ENCODE measurements around the gene SATB1. TPM values are rescaled to one million over a fixed set of nuclear protein-coding genes. Genes with fewer than 3 reads are reported as not detected.
"Not testable (repeated sequence)": the region's sequence is repeated elsewhere in the genome, so short reads cannot be mapped to it uniquely, and the experiment has no call there.

The SATB1 gene
- total RNA-seq, 1 experiment from 2014 or later = not detected

- no peak for DNase-seq (ENCODE audit: low read depth)
- in situ Hi-C loops (cut with HindIII; ENCODE audit: low pct_unique_long_range_greater_than_20kb, low sequenced_read_pairs) = no loop called here
Measured at GRCh38 chr3:18334837-18335601, 90.1 kb downstream of the SATB1 start.

GRCh38 chr3:18330772-18331441 lies 94.2 kb downstream of the SATB1 start:
- in situ Hi-C loops (cut with HindIII; ENCODE audit: low pct_unique_long_range_greater_than_20kb, low sequenced_read_pairs) = not testable (repeated sequence)
- peak; percentile 2 for DNase-seq (ENCODE audit: low read depth)

DNA sequence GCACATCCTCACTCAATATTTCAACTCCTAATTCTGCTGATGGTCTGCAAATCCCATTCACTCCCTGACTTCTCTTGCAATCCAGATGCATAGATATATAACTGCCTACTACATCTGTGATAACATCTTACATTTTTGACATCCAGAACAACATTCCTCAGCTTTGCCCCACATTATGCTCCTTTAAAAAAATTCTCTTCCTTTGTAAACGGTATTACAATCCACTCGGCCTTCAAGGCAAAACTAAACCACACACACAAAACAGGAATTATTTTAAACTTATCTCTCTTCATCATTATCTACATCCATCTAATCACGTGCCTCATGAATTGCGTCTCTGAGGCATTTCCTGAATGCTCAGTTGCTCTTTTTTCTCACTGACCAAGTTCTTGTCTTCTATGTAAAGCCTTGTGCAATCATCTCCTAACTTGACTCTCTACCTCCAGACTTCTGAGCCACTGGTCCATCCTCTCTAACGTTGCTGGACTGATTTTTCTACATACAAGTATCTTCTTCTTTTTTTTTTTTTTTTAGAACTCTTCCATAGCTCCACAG lies 117.0 kb downstream of the SATB1 start:
- in situ Hi-C loops (cut with HindIII; ENCODE audit: low pct_unique_long_range_greater_than_20kb, low sequenced_read_pairs) = no loop called here
- DNase-seq (ENCODE audit: low read depth) = no peak

DNA sequence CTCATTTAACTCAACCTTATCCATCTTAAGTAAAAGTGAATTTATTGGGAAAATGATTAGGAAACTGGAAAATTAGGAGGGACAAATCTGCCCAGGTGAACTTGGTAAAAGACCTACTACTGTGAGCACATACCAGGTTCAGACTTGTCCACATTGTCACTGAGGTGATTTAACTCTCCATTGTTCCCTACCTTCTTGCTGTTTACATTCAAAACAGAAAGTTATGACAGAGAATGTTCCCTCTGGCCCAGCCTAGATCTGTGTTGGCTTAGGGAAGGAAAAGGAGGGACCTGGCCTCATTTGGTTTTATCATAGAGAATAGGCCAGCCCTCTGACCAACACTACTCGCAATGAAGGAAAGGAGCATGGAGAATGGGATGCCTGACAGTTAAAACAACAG lies 117.6 kb downstream of the SATB1 start:
- in situ Hi-C loops (cut with HindIII; ENCODE audit: low pct_unique_long_range_greater_than_20kb, low sequenced_read_pairs) = no loop called here
- no peak for DNase-seq (ENCODE audit: low read depth)

- in situ Hi-C loops (cut with HindIII; ENCODE audit: low pct_unique_long_range_greater_than_20kb, low sequenced_read_pairs) = no loop called here
- DNase-seq (ENCODE audit: low read depth) = no peak
Measured at GRCh38 chr3:18302517-18302916, 122.6 kb downstream of the SATB1 start.

- no peak for DNase-seq (ENCODE audit: low read depth)
- in situ Hi-C loops (cut with HindIII; ENCODE audit: low pct_unique_long_range_greater_than_20kb, low sequenced_read_pairs) = no loop called here
Measured at GRCh38 chr3:18301781-18302180, 123.4 kb downstream of the SATB1 start.

DNA sequence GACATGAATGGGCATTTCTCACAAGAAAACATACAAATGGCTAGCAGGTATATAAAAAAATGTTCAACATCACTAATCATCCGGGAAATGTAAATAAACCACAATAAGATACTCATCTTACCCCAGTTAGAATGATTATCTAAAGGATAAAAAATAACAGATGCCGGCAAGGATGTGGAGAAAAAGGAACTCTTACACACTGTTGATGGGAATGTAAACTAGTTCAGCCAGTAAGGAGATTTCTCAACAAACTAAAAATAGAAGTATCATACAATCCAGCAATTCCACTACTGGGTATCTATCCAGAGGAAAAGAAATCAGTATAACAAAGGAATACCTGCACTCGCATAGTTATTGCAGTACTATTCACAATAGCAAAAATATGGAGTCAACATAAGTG lies 124.2 kb downstream of the SATB1 start:
- DNase-seq (ENCODE audit: low read depth) = peak; percentile 18
- in situ Hi-C loops (cut with HindIII; ENCODE audit: low pct_unique_long_range_greater_than_20kb, low sequenced_read_pairs) = no loop called here

DNA sequence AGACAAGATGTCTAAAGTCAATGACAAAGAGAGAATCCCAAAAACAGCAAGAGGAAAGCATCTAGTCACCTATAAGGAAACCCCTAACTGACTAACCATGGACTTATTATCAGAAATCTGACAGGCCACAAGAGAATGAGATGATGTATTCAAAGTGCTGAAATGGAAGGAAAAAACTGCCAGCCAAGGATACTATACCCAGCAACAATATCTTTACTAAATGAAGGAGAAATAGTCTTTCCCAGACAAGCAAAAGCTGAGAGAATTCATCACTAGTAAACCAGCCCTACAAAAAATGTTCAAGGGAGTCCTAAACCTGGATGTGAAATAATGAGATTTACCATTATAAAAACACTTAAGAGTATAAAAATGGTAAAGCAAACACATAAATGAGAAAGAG lies 128.0 kb downstream of the SATB1 start:
- DNase-seq (ENCODE audit: low read depth) = no peak
- in situ Hi-C loops (cut with HindIII; ENCODE audit: low pct_unique_long_range_greater_than_20kb, low sequenced_read_pairs) = no loop called here
